Chondrocyte (in vitro differentiated cells): ENCODE results near the gene RO60. TPM values are rescaled to one million over a fixed set of nuclear protein-coding genes. Genes with fewer than 3 reads are reported as not detected.
"Not testable (repeated sequence)": the region's sequence is repeated elsewhere in the genome, so short reads cannot be mapped to it uniquely, and the experiment has no call there.

Experiments used
- DNase-seq: peaks from one replicate; pipeline ENCODE4 v3.0.0; 2021; ENCODE audit warnings: mixed read lengths, low spot score
- H3K27ac Mint-ChIP-seq: one replicate; pipeline ENCODE4 v1.8.0; 2021; ENCODE audit warnings: mild to moderate bottlenecking, moderate library complexity, mixed read lengths; ENCODE audit not compliant: unreplicated experiment
- H3K27me3 Mint-ChIP-seq: 2 replicates; pipeline ENCODE4 v1.8.0; 2021; ENCODE audit warnings: low read depth, mixed read lengths
- H3K36me3 Mint-ChIP-seq: 2 replicates; pipeline ENCODE4 v1.8.0; 2021; ENCODE audit warnings: low read depth, mixed read lengths
- H3K4me1 Mint-ChIP-seq: 2 replicates; pipeline ENCODE4 v1.8.0; 2021; ENCODE audit warnings: low read depth, mild to moderate bottlenecking, mixed read lengths
- H3K4me3 Mint-ChIP-seq: one replicate; pipeline ENCODE4 v1.8.0; 2021; ENCODE audit warnings: mild to moderate bottlenecking, moderate library complexity, mixed read lengths; ENCODE audit not compliant: unreplicated experiment
- H3K9me3 Mint-ChIP-seq: 2 replicates; pipeline ENCODE4 v1.8.0; 2021; ENCODE audit warnings: low read depth, mixed read lengths
- total RNA-seq: library from RNA; stranded (reverse); gene quantifications from 3 replicates; pipeline ENCODE4 v1.2.1, GENCODE V29; 2021
- TF ChIP-seq, protein P1 (sequence below): fragments of 200-600 bp; sonication (generic); IDR thresholded peaks from 2 replicates; pipeline ENCODE4 v1.5.0; 2021; ENCODE audit warnings: antibody characterized with exemption, mild to moderate bottlenecking, moderate library complexity

RO60 gene
- total RNA-seq, 1 donor from 2014 or later: 91.4 TPM

DNA sequence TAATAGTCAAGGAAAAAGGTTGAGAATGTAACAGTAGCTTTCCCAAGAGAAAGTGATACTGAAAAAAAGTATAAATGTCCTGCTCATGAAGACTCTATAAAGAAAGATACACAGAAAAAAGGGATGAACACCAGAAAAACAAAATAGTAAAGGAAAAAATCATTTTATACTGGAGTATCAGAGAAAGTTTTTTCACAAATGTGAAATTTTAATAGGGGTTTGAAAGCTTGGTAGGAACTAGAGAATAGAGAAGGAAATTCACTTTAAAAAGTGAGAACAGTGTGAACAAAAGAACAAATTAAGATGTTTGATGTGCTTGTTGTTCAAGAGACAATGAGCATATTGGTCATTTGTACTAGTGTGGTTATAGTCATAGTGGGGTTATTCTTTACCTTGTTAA, 25.8 kb upstream of the RO60 start:
- no peaks in the 10 kb centered on the region for H3K9me3 Mint-ChIP-seq
- no peak for DNase-seq
- no peak overlapping the region for H3K27ac Mint-ChIP-seq
- H3K27me3 Mint-ChIP-seq: no peaks in the 10 kb centered on the region
- H3K4me1 Mint-ChIP-seq: no peaks in the 10 kb centered on the region
- TF ChIP-seq, protein P1, sequence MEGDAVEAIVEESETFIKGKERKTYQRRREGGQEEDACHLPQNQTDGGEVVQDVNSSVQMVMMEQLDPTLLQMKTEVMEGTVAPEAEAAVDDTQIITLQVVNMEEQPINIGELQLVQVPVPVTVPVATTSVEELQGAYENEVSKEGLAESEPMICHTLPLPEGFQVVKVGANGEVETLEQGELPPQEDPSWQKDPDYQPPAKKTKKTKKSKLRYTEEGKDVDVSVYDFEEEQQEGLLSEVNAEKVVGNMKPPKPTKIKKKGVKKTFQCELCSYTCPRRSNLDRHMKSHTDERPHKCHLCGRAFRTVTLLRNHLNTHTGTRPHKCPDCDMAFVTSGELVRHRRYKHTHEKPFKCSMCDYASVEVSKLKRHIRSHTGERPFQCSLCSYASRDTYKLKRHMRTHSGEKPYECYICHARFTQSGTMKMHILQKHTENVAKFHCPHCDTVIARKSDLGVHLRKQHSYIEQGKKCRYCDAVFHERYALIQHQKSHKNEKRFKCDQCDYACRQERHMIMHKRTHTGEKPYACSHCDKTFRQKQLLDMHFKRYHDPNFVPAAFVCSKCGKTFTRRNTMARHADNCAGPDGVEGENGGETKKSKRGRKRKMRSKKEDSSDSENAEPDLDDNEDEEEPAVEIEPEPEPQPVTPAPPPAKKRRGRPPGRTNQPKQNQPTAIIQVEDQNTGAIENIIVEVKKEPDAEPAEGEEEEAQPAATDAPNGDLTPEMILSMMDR: no peak
- H3K36me3 Mint-ChIP-seq: peaks cover 2% of the 10 kb centered on the region
- no peak overlapping the region for H3K4me3 Mint-ChIP-seq

DNA sequence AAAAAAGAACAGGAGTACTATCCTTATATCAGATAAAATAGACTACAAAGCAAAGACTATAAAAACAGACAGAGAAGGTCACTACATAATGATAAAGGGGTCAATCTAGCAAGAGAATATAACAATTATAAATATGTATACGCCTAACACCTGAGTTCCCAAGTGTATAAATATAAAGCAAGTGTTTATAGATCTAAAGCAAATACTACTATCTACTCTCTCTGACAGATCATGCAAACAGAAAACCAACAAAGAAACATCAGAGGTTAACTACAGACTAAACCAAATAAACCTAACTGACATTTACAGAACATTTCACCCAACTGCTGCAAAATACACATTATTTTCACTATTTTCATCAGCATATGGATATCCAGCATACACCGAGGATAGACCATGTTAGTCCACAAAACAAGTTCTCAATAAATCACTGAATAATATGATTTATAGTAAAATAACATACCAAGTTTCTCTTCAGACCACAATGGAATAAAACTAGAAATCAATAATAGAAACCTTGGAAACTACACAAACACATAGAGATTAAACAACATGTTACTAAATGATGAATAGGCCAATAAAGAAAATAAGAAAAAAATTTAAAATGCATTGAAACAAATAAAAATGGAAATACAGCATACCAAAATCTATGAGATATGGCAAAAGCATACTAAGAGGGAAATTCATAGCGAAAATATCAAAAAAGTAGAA, 22.9 kb upstream of the RO60 start:
- TF ChIP-seq, protein P1: no peak
- Mint-ChIP-seq H3K9me3 (no peaks in the 10 kb centered on the region), H3K27me3 (no peaks in the 10 kb centered on the region), H3K4me3 (no peak overlapping the region), H3K27ac (no peak overlapping the region), H3K36me3 (peaks cover 2% of the 10 kb centered on the region), H3K4me1 (no peaks in the 10 kb centered on the region)
- DNase-seq: no peak

DNA sequence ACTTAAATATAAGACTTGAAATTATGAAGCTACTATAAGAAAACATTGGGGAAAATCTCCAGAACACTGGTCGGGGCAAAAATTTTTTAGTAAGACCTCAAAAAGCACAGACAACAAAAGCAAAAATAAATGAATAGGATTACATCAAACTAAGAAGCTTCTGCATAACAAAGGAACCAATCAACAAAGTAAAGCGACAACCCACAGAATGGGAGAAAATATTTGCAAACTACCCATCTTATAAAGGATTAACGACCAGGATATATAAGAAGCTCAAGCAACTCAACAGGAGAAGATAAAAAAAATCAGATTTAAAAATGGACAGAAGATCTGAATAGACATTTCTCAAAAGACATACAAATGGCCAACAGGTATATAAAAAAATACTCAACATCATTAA, 19.4 kb upstream of the RO60 start:
- TF ChIP-seq, protein P1: no peak
- Mint-ChIP-seq H3K4me1 (no peaks in the 10 kb centered on the region), H3K9me3 (no peaks in the 10 kb centered on the region), H3K4me3 (no peak overlapping the region), H3K36me3 (peaks cover 2% of the 10 kb centered on the region), H3K27ac (no peak overlapping the region), H3K27me3 (no peaks in the 10 kb centered on the region)
- DNase-seq: no peak

DNA sequence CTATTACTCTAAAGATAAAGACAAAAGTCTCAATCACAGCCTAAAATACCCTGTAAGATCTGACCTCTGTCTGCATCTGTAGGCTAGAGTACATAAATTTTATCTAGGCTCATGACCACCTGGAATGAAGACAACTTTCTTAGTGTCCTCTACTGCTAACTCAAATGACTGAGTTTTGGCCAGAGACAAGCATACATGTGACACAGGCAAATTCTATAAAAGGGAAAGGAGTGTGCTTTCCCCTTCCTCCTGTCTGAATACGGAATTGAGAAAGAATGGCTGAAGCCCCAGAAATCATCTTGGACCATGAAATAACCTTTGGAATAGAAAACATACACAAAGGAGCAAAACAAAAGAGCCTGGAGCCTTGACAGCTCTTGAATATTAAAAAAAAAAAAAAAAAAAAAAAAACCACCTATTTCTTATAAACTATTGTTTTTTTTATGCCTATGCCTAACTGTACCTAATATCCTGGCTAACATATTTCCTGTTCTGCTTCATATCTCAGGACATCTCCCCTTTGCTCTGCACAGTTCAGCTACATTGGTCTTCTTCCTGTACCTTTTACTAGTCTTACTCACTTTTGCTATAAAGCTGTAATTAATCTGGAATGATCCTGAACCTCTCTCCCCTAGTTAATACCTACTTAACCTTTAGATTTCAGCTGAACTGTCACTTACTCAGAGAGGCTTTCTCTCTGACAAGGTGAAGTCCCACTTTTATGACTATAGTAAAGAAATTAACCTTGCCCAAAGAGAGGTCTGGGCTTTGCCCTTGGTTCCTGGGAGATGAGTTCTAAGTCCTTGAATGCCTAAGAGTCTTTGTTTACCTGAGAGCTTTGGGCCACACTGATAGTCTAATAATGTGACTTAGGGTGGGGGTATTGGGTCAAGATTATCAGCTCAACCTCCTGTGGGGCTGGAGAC, 16.4 kb upstream of the RO60 start:
- Mint-ChIP-seq H3K27ac (no peak overlapping the region), H3K36me3 (peaks cover 3% of the 10 kb centered on the region), H3K4me3 (no peak overlapping the region), H3K27me3 (no peaks in the 10 kb centered on the region), H3K4me1 (no peaks in the 10 kb centered on the region), H3K9me3 (no peaks in the 10 kb centered on the region)
- TF ChIP-seq, protein P1: no peak
- no peak for DNase-seq

DNA sequence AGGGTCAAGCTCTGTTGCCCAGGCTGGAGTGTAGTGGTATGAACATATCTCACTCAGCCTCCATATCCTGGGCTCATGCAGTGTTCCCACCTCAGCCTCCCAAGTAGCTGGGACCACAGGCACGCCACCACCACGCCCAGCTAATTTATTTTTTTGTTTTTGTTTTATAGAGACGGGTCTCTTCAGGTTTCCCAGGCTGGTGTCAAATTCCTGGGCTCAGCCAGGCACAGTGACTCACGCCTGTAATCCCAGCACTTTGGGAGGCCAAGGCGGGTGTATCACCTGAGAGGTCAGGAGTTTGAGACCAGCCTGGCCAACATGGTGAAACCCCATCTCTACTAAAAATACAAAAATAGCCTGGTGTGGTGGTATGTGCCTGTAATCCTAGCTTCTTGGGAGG, 10.5 kb upstream of the RO60 start:
- H3K36me3 Mint-ChIP-seq, H3K27me3 Mint-ChIP-seq, H3K4me1 Mint-ChIP-seq, H3K27ac Mint-ChIP-seq, H3K9me3 Mint-ChIP-seq, DNase-seq, H3K4me3 Mint-ChIP-seq: not testable (repeated sequence)
